ENCODE results near the gene LLCFC1.

DNA sequence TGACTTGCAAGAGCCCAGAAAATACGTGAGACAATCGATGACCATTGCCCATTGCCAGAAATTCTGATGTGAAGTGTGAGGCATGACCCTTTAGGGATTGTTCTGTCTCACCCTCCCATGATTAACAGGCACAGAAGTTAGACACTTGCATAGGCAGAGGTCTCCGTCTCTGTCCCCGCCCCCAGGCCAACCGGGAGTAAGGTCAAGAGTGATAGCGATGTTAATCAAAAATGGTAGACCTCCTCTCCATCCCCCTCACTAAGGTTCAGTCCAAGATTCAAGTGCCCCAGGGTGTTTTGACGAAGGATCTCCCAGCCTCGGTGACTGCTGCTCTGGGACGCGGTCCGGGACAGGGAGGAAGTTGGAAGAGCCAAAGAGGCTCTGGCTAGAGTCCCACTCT is 31.0 kb upstream of the LLCFC1 start:
- TF ChIP-seq, protein P1, sequence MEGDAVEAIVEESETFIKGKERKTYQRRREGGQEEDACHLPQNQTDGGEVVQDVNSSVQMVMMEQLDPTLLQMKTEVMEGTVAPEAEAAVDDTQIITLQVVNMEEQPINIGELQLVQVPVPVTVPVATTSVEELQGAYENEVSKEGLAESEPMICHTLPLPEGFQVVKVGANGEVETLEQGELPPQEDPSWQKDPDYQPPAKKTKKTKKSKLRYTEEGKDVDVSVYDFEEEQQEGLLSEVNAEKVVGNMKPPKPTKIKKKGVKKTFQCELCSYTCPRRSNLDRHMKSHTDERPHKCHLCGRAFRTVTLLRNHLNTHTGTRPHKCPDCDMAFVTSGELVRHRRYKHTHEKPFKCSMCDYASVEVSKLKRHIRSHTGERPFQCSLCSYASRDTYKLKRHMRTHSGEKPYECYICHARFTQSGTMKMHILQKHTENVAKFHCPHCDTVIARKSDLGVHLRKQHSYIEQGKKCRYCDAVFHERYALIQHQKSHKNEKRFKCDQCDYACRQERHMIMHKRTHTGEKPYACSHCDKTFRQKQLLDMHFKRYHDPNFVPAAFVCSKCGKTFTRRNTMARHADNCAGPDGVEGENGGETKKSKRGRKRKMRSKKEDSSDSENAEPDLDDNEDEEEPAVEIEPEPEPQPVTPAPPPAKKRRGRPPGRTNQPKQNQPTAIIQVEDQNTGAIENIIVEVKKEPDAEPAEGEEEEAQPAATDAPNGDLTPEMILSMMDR (IDR thresholded peaks at IDR 0.05), result no peak
- no peak for TF ChIP-seq ESRRA (CRISPR knock-in tag; IDR thresholded peaks at IDR 0.05; ENCODE audit: borderline replicate concordance)
- TF ChIP-seq JUN (CRISPR knock-in tag; IDR thresholded peaks at IDR 0.05), result no peak
- TF ChIP-seq, protein P2, sequence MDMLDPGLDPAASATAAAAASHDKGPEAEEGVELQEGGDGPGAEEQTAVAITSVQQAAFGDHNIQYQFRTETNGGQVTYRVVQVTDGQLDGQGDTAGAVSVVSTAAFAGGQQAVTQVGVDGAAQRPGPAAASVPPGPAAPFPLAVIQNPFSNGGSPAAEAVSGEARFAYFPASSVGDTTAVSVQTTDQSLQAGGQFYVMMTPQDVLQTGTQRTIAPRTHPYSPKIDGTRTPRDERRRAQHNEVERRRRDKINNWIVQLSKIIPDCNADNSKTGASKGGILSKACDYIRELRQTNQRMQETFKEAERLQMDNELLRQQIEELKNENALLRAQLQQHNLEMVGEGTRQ (CRISPR knock-in tag; IDR thresholded peaks at IDR 0.05), result no peak
- no peak for TF ChIP-seq ZNF423 (CRISPR knock-in tag; IDR thresholded peaks at IDR 0.05)
- no peak for TF ChIP-seq KAT7 (CRISPR knock-in tag; IDR thresholded peaks at IDR 0.05; ENCODE audit: borderline replicate concordance)
- TF ChIP-seq, protein P3, sequence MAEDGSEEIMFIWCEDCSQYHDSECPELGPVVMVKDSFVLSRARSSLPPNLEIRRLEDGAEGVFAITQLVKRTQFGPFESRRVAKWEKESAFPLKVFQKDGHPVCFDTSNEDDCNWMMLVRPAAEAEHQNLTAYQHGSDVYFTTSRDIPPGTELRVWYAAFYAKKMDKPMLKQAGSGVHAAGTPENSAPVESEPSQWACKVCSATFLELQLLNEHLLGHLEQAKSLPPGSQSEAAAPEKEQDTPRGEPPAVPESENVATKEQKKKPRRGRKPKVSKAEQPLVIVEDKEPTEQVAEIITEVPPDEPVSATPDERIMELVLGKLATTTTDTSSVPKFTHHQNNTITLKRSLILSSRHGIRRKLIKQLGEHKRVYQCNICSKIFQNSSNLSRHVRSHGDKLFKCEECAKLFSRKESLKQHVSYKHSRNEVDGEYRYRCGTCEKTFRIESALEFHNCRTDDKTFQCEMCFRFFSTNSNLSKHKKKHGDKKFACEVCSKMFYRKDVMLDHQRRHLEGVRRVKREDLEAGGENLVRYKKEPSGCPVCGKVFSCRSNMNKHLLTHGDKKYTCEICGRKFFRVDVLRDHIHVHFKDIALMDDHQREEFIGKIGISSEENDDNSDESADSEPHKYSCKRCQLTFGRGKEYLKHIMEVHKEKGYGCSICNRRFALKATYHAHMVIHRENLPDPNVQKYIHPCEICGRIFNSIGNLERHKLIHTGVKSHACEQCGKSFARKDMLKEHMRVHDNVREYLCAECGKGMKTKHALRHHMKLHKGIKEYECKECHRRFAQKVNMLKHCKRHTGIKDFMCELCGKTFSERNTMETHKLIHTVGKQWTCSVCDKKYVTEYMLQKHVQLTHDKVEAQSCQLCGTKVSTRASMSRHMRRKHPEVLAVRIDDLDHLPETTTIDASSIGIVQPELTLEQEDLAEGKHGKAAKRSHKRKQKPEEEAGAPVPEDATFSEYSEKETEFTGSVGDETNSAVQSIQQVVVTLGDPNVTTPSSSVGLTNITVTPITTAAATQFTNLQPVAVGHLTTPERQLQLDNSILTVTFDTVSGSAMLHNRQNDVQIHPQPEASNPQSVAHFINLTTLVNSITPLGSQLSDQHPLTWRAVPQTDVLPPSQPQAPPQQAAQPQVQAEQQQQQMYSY (CRISPR knock-in tag; IDR thresholded peaks at IDR 0.05), result no peak
- TF ChIP-seq, protein P4, sequence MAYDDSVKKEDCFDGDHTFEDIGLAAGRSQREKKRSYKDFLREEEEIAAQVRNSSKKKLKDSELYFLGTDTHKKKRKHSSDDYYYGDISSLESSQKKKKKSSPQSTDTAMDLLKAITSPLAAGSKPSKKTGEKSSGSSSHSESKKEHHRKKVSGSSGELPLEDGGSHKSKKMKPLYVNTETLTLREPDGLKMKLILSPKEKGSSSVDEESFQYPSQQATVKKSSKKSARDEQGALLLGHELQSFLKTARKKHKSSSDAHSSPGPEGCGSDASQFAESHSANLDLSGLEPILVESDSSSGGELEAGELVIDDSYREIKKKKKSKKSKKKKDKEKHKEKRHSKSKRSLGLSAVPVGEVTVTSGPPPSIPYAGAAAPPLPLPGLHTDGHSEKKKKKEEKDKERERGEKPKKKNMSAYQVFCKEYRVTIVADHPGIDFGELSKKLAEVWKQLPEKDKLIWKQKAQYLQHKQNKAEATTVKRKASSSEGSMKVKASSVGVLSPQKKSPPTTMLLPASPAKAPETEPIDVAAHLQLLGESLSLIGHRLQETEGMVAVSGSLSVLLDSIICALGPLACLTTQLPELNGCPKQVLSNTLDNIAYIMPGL (CRISPR knock-in tag; IDR thresholded peaks at IDR 0.05), result no peak
- no peak for TF ChIP-seq RELA (CRISPR knock-in tag; IDR thresholded peaks at IDR 0.05; ENCODE audit: borderline replicate concordance)
- TF ChIP-seq, protein P5, sequence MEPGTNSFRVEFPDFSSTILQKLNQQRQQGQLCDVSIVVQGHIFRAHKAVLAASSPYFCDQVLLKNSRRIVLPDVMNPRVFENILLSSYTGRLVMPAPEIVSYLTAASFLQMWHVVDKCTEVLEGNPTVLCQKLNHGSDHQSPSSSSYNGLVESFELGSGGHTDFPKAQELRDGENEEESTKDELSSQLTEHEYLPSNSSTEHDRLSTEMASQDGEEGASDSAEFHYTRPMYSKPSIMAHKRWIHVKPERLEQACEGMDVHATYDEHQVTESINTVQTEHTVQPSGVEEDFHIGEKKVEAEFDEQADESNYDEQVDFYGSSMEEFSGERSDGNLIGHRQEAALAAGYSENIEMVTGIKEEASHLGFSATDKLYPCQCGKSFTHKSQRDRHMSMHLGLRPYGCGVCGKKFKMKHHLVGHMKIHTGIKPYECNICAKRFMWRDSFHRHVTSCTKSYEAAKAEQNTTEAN (CRISPR knock-in tag; IDR thresholded peaks at IDR 0.05), result no peak
